Body of pancreas (tissue), 4 donors: Measurements from ENCODE around the gene MYRFL. TPM values are rescaled to one million over a fixed set of nuclear protein-coding genes. Genes with fewer than 3 reads are reported as not detected.

Experiments
- ATAC-seq: fragments of 150-250 bp; one replicate; pipeline ENCODE4 v1.9.1; 2016
- DNase-seq, 4 donors: peaks; one replicate each; pipeline ENCODE4 v3.0.0-alpha.2; 2019
- H3K27ac ChIP-seq, 4 donors: fragments of 200-600 bp; sonication (generic); 1 replicate in 3 of 4; 2 replicates in 1 of 4; pipeline versions ENCODE4 v1.5.1 to v1.6.1; 2016 to 2019; ENCODE audit warnings: mild to moderate bottlenecking in 1 of 4, mixed read lengths in 1 of 4, moderate library complexity in 1 of 4
- H3K27me3 ChIP-seq, 2 donors: fragments of 200-600 bp; sonication (generic); one replicate each; pipeline ENCODE4 v1.6.0; 2016; ENCODE audit warnings: mild to moderate bottlenecking in 1 of 2
- H3K36me3 ChIP-seq, 2 donors: fragments of 200-600 bp; sonication (generic); replicated peaks in 1 of 2; 2 replicates each; pipeline ENCODE4 v1.5.1; 2016; ENCODE audit warnings: low read depth in 2 of 2; ENCODE audit not compliant: insufficient read depth in 1 of 2
- H3K4me1 ChIP-seq: fragments of 200-600 bp; sonication (generic); one replicate; pipeline ENCODE4 v1.6.0; 2016
- H3K4me3 ChIP-seq, 2 donors: fragments of 200-600 bp; sonication (generic); 1 replicate in 1 of 2; 2 replicates in 1 of 2; pipeline ENCODE4 v1.5.1; 2016 to 2019
- H3K9me3 ChIP-seq, 3 donors: fragments of 200-600 bp; sonication (generic); 1 replicate in 2 of 3; 2 replicates in 1 of 3; pipeline ENCODE4 v1.5.1; 2016
- CTCF ChIP-seq, 7 experiments: fragments of 450-650 bp in 4 of 7; fragments of 200-600 bp in 3 of 7; sonication (generic) in 3 of 7; IDR thresholded peaks; one replicate each; pipeline ENCODE4 v1.5.1; 2016 to 2019; ENCODE audit warnings: antibody characterized with exemption in 7 of 7
- POLR2A ChIP-seq, 3 donors: fragments of 450-650 bp; IDR thresholded peaks; one replicate each; pipeline ENCODE4 v1.6.1; 2016; ENCODE audit warnings: antibody characterized with exemption in 3 of 3, mild to moderate bottlenecking in 2 of 3
- WGBS, 2 donors: methylation state at CpG; one replicate each; pipeline ENCODE4 v1.1.5; 2017; 5-methylcytosine and 5-hydroxymethylcytosine counted together
- intact Hi-C: fragments of 100-400 bp; cut with DNase I; formaldehyde crosslinking; loops from one replicate; pipeline ENCODE4 v1.15.1; 2023
- total RNA-seq, 2 donors: library from RNA; depleted of rRNA; stranded (reverse); fragments of >200 nt; gene quantifications; one replicate each; pipeline ENCODE4 v1.1.0, GENCODE V29; 2016

MYRFL gene
- total RNA-seq, 2 donors from 2014 or later, result under 0.01 to 0.52 TPM

DNA sequence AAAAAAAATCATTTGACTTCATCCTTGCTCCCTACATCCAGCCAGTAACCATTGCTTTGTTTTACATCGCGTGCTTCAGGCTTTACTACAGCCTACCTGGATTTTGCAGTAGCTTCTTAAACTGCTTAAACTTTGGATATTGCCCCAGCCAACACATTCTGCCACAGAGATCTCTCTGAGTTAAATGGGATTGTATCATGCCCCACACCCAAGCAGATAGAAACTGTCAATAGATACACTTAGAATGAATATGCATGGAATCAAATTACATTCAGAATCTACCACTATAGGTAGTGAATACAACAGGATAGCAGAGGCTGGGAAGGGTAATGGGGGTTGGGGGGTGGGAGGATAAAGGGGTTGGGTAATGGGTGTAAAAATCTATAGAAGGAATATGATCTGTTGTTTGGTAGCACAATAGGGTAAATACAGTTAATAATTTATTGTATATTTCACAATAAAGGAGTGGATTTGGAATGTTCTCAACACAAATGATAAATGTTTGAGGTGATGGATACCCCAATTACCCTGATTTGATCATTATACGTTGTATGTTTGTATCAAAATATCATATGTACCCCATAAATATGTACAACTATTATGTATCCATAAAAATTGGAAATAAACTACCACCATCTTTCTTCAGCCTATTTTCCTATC is 2.7 kb upstream of the MYRFL start:
- DNase-seq, result no peak
- WGBS, 2 donors, result 56 to 63% methylated on average over 3 of the region's 3 CpGs
- no peak for ATAC-seq

DNA sequence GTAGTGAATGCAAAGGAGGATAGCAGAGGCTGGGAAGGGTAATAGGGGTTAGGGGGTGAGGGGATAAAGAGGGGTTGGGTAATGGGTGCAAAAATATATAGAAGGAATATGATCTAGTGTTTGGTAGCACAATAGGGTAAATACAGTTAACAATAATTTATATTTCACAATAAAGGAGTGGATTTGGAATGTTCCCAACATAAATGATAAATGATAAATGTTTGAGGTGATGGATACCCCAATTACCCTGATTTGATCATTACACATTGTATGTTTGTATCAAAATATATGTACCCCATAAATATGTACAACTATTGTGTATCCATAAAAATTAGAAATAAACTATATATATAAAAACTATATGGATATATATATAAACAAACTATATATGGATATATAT is 999 bp upstream of the MYRFL start:
- DNase-seq (no peak), ATAC-seq (no peak)
- no peaks in the 10 kb centered on the region for H3K9me3 ChIP-seq
- peaks cover 8% of the 10 kb centered on the region for H3K4me1 ChIP-seq
- intact Hi-C loops, result no loop called here
- no peak overlapping the region for H3K4me3 ChIP-seq
- no peaks in the 10 kb centered on the region for H3K36me3 ChIP-seq
- TF ChIP-seq CTCF (IDR thresholded peaks at IDR 0.05), result no peak
- no peak for TF ChIP-seq POLR2A (IDR thresholded peaks at IDR 0.05)
- no peaks in the 10 kb centered on the region for H3K27me3 ChIP-seq
- H3K27ac ChIP-seq, result no peak overlapping the region

More for the DNA sequence above, 2.7 kb upstream of the MYRFL start:
- TF ChIP-seq CTCF (IDR thresholded peaks at IDR 0.05), result no peak
- no peak for TF ChIP-seq POLR2A (IDR thresholded peaks at IDR 0.05)
- intact Hi-C loops, result no loop called here
- H3K4me3 ChIP-seq, result no peak overlapping the region
- no peaks in the 10 kb centered on the region for H3K36me3 ChIP-seq
- no peaks in the 10 kb centered on the region for H3K27me3 ChIP-seq
- H3K4me1 ChIP-seq, result peaks cover 8% of the 10 kb centered on the region
- no peaks in the 10 kb centered on the region for H3K9me3 ChIP-seq
- H3K27ac ChIP-seq, result peak overlapping the region in 2 of 4 donors; percentile 57 to 58

- Histone ChIP-seq H3K36me3 (no peaks in the 10 kb centered on the region), H3K27me3 (no peaks in the 10 kb centered on the region), H3K4me1 (no peaks in the 10 kb centered on the region), H3K9me3 (no peaks in the 10 kb centered on the region), H3K4me3 (no peak overlapping the region), H3K27ac (no peak overlapping the region)
- DNase-seq (no peak), ATAC-seq (no peak)
- TF ChIP-seq POLR2A (IDR thresholded peaks at IDR 0.05), result no peak
- intact Hi-C loops, result no loop called here
- 51 to 56% methylated on average over 5 of the region's 5 CpGs for WGBS, 2 donors
Measured at GRCh38 chr12:69828897-69829296, 3.9 kb downstream of the MYRFL start.

DNA sequence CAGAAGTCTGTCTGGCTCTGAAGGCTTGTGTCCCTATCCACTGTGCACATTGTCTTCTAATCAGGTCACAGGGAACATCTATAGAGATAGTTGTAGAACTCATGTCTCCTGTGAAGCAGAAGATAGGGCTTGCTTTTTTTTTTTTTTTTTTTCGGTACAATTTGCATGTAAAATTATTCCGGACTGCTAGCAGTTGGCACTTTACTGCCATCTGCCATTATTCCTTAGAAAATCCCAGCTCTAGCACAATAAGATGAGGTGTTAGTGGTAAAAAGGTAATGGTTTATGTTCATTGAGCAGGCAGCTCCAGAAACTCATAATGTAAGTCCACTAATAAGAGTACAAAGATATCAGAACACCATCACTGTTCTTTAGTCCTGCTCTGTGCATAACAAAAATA is 8.7 kb downstream of the MYRFL start:
- no peaks in the 10 kb centered on the region for H3K9me3 ChIP-seq
- TF ChIP-seq CTCF (IDR thresholded peaks at IDR 0.05) (no peak), POLR2A (IDR thresholded peaks at IDR 0.05) (no peak)
- peak overlapping the region in 1 of 4 donors; percentile 16 for H3K27ac ChIP-seq
- peaks cover 31% of the 10 kb centered on the region for H3K4me1 ChIP-seq
- WGBS, 2 donors, result 43 to 73% methylated on average over 2 of the region's 2 CpGs
- intact Hi-C loops, result no loop called here
- H3K4me3 ChIP-seq, result no peak overlapping the region
- no peak for ATAC-seq
- no peaks in the 10 kb centered on the region for H3K27me3 ChIP-seq
- no peaks in the 10 kb centered on the region for H3K36me3 ChIP-seq
- no peak for DNase-seq

DNA sequence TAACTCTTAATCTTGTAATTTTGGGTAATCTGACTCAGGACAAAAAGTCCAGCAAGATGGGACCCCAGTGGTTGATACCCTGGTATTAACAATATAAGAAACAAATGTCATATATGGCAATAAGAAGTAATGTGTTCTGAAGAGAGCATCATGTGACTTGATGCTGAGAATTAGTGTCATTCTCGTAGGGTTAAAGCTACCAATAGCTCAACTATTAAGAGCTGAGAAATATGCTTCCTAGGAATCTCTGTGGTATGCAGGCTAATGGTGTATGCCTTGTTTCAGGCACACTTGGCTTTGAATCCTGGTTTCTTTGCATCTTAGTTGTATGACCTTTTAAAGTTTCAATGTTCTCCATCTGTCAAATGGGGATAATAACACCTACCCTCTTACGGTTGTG is 9.1 kb downstream of the MYRFL start:
- Histone ChIP-seq H3K4me3 (no peak overlapping the region), H3K27ac (peak overlapping the region in 2 of 4 donors; percentile 16 to 17), H3K9me3 (no peaks in the 10 kb centered on the region), H3K4me1 (peaks cover 33% of the 10 kb centered on the region), H3K36me3 (no peaks in the 10 kb centered on the region), H3K27me3 (no peaks in the 10 kb centered on the region)
- DNase-seq, result no peak
- TF ChIP-seq POLR2A (IDR thresholded peaks at IDR 0.05) (no peak), CTCF (IDR thresholded peaks at IDR 0.05) (no peak)
- WGBS, 2 donors, result 35 to 44% methylated on average over 2 of the region's 2 CpGs
- intact Hi-C loops, result no loop called here
- ATAC-seq, result no peak
